Aorta (tissue), 5 donors: ENCODE data around the gene PGLYRP1. TPM values are rescaled to one million over a fixed set of nuclear protein-coding genes. Genes with fewer than 3 reads are reported as not detected.

ENCODE experiments used
- ATAC-seq: fragments of 200-7000 bp; cut with Tn5 transposase; one replicate; pipeline ENCODE4 v1.9.1; 2022; ENCODE audit warnings: moderate library complexity; ENCODE audit not compliant: low FRiP score
- DNase-seq, 2 donors: peaks; one replicate each; pipeline ENCODE4 v3.0.0-alpha.2; 2020
- H3K27ac ChIP-seq, 2 donors: one replicate each; pipeline ENCODE4 v1.5.1; 2013; ENCODE audit warnings: low read length in 2 of 2, mild to moderate bottlenecking in 2 of 2, moderate library complexity in 2 of 2, control low read depth in 1 of 2, inconsistent platforms in 1 of 2, low read depth in 1 of 2
- H3K27me3 ChIP-seq, 2 donors: one replicate each; pipeline ENCODE4 v1.6.1; 2013; ENCODE audit warnings: control low read depth in 1 of 2, low read length in 1 of 2, mild to moderate bottlenecking in 1 of 2, moderate library complexity in 1 of 2; ENCODE audit not compliant: insufficient read depth in 2 of 2, control insufficient read depth in 1 of 2
- H3K36me3 ChIP-seq, 2 donors: one replicate each; pipeline ENCODE4 v1.6.1; 2013; ENCODE audit warnings: control low read depth in 1 of 2, low read length in 1 of 2, mild to moderate bottlenecking in 1 of 2; ENCODE audit not compliant: insufficient read depth in 2 of 2, control insufficient read depth in 1 of 2
- H3K4me1 ChIP-seq, 2 donors: one replicate each; pipeline ENCODE4 v1.6.1; 2013; ENCODE audit warnings: low read length in 2 of 2, control low read depth in 1 of 2, mild to moderate bottlenecking in 1 of 2, moderate library complexity in 1 of 2; ENCODE audit not compliant: insufficient read depth in 2 of 2, control insufficient read depth in 1 of 2
- H3K4me3 ChIP-seq, 2 donors: one replicate each; pipeline ENCODE4 v1.5.1; 2013; ENCODE audit warnings: low read length in 2 of 2, control low read depth in 1 of 2, mild to moderate bottlenecking in 1 of 2
- H3K9me3 ChIP-seq: one replicate; pipeline ENCODE4 v1.6.1; 2013; ENCODE audit warnings: mild to moderate bottlenecking, low read length; ENCODE audit not compliant: control insufficient read depth
- WGBS, 2 donors: extraction: QIAGEN DNeasy Blood & Tissue Kit; methylation state at CpG; one replicate each; pipeline ENCODE4 v1.1.7; 2013; 5-methylcytosine and 5-hydroxymethylcytosine counted together
- intact Hi-C, 2 donors: fragments of 100-400 bp; cut with DNase I; formaldehyde crosslinking; loops; one replicate each; pipeline versions ENCODE4 v1.14.2 to v1.15.0; 2022
- microRNA-seq, 2 donors: library from miRNA; unstranded; fragments of <30 nt; microRNA quantifications; one replicate each; pipeline ENCODE4 v1.2.0, GENCODE V29; 2020
- polyA plus RNA-seq, 2 donors: library from polyadenylated mRNA; stranded (reverse); fragments of 200-250 nt; gene quantifications; one replicate each; pipeline ENCODE4 v1.2.3, GENCODE V29; 2013
- total RNA-seq, 2 donors: library from RNA; stranded (reverse); fragmentation: NEBNext Ultra II Directional; extraction: Animal tissue kit (Norgen Biotek cat#: 25700); gene quantifications; one replicate each; pipeline ENCODE4 v1.2.1, GENCODE V29; 2021
- donor health status: healthy with polysubstance abuse.
- donor health status: Bipolar disorder and iron deficiency.
- donor health status: DM: no; HTN: no; CAD: no.
- donor health status: DM: no; HTN: no; CAD: no.
- donor health status: DM: yes; HTN: yes; CAD: no.

The PGLYRP1 gene
- total and polyA plus RNA-seq, 4 donors = 1.4 to 1.9 TPM; not detected in 2

DNA sequence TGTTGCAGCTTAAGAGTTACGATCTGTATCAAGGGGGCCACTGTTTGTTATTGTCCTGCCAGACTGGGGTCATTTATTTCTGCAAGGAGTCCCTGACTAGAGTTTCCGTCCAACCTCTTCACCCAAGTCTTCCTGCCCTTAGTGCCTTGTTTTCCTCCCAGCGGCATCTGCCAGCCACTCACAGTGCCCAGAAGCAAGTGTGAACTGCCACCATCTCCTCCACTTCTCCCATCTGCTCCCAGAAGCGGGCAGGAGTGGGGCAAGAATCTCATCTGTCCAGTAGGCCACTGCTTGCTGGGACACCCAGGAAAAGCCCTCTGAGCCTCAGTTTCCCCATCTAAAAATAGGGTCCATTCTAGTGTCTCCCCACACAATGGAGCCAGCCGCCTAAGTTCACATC, 53.2 kb downstream of the PGLYRP1 start:
- no peaks in the 10 kb centered on the region for H3K9me3 ChIP-seq
- H3K27ac ChIP-seq = no peak overlapping the region
- 58 to 62% methylated on average over 5 of the region's 5 CpGs for WGBS, 2 donors
- no peaks in the 10 kb centered on the region for H3K4me1 ChIP-seq
- DNase-seq = no peak
- intact Hi-C loops = no loop called here
- no peaks in the 10 kb centered on the region for H3K36me3 ChIP-seq
- no peaks in the 10 kb centered on the region for H3K27me3 ChIP-seq
- no peak for ATAC-seq
- no peak overlapping the region for H3K4me3 ChIP-seq

Small RNA genes within 50 kb of the gene (microRNA-seq; reads per million reads assigned to microRNA genes)
- gene MIR769 = 47.7 to 67.3 reads per million in 2 donors

Other genes with a start within 250 kb of the PGLYRP1 start
- 100 to 1,000 TPM; 155 to 215 TPM for gene DMPK, start 240.6 kb downstream of the PGLYRP1 start, total RNA-seq
- gene DMPK, start 240.6 kb downstream of the PGLYRP1 start, polyA plus RNA-seq = 100 to 1,000 TPM; 139 to 408 TPM
- gene DMWD, start 230.2 kb downstream of the PGLYRP1 start, total RNA-seq = 10 to 100 TPM; 70.7 TPM
- gene DMWD, start 230.2 kb downstream of the PGLYRP1 start, polyA plus RNA-seq = 10 to 100 TPM; 20.9 to 62.2 TPM
- under 1 TPM; 0.15 to 0.23 TPM for gene RSPH6A, start 207.7 kb downstream of the PGLYRP1 start, total RNA-seq
- not detected for gene RSPH6A, start 207.7 kb downstream of the PGLYRP1 start, polyA plus RNA-seq
- gene SYMPK, start 159.9 kb downstream of the PGLYRP1 start, total RNA-seq = 10 to 100 TPM; 49.8 to 52.0 TPM
- gene SYMPK, start 159.9 kb downstream of the PGLYRP1 start, polyA plus RNA-seq = 10 to 100 TPM; 22.4 to 98.6 TPM
- under 1 TPM in 1 of 2 donors, not detected in 1; 0.23 TPM for gene FOXA3, start 158.7 kb downstream of the PGLYRP1 start, total RNA-seq
- 1 to 10 TPM in 1 of 2 donors, not detected in 1; 3.6 TPM for gene FOXA3, start 158.7 kb downstream of the PGLYRP1 start, polyA plus RNA-seq
- 10 to 100 TPM; 15.6 to 17.7 TPM for gene IRF2BP1, start 136.9 kb downstream of the PGLYRP1 start, total RNA-seq
- 10 to 100 TPM in 1 of 2 donors, 1 to 10 TPM in 1; 4.1 to 13.3 TPM for gene IRF2BP1, start 136.9 kb downstream of the PGLYRP1 start, polyA plus RNA-seq
- gene MYPOP, start 120.4 kb downstream of the PGLYRP1 start, total RNA-seq = 1 to 10 TPM; 5.6 to 7.3 TPM
- gene MYPOP, start 120.4 kb downstream of the PGLYRP1 start, polyA plus RNA-seq = 1 to 10 TPM; 4.9 to 8.3 TPM
- gene NANOS2, start 108.3 kb downstream of the PGLYRP1 start, total RNA-seq = not detected
- not detected for gene NANOS2, start 108.3 kb downstream of the PGLYRP1 start, polyA plus RNA-seq
- 10 to 100 TPM in 1 of 2 donors, 1 to 10 TPM in 1; 8.1 to 18.2 TPM for gene NOVA2, start 49.2 kb downstream of the PGLYRP1 start, total RNA-seq
- gene NOVA2, start 49.2 kb downstream of the PGLYRP1 start, polyA plus RNA-seq = under 1 TPM in 1 of 2 donors, not detected in 1; 0.13 TPM
- 10 to 100 TPM; 11.7 to 24.0 TPM for gene CCDC61, start 27.6 kb downstream of the PGLYRP1 start, total RNA-seq
- 10 to 100 TPM in 1 of 2 donors, under 1 TPM in 1; 0.50 to 19.4 TPM for gene CCDC61, start 27.6 kb downstream of the PGLYRP1 start, polyA plus RNA-seq
- not detected for gene IGFL4, start 17.9 kb upstream of the PGLYRP1 start, total RNA-seq
- not detected for gene IGFL4, start 17.9 kb upstream of the PGLYRP1 start, polyA plus RNA-seq
- gene IGFL3, start 101.6 kb upstream of the PGLYRP1 start, total RNA-seq = not detected
- gene IGFL3, start 101.6 kb upstream of the PGLYRP1 start, polyA plus RNA-seq = not detected
- gene IGFL2, start 125.2 kb upstream of the PGLYRP1 start, total RNA-seq = under 1 TPM in 1 of 2 donors, not detected in 1; 0.36 TPM
- not detected for gene IGFL2, start 125.2 kb upstream of the PGLYRP1 start, polyA plus RNA-seq
- gene IGFL1, start 206.7 kb upstream of the PGLYRP1 start, total RNA-seq = not detected
- gene IGFL1, start 206.7 kb upstream of the PGLYRP1 start, polyA plus RNA-seq = not detected